ENCODE measurements around the gene FOXE1.

FOXE1 gene

DNA sequence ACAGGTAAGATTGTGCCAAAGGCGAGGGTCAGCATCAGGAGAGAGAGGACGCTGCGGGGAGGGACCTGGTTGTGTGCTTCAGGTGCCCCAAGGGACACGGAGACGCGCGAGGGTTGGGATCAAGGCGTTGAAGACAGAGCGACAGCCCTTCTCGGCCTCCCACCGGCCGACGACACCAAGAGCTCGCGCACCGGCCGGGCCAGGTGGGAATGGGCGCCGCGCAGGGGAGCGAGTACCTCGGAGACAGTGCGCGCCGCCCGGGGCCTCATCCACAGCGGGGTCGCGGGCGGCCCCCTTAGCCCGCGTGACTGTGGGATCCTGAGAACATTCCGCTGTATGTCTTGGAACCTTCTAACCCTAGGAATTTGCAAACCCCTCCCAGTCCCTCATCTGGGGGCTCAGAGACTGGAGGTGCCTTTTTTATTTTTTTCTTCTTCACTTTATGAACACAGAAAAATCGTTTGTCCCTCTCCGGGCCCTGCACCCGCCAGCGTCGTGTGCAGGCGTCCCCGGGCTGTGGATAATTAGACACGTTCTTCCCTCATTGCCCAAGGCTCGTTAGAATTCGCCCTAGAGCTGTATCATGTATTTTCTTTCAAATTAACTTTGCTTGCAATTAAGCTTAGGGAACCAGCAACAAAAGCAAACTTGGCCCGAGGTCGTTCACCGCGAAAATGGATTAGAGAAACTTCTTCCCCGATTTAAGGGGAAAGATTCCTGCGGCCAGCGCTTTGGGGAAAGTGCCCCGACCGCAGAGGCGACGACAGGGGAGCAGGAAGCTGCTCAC, 4.8 kb downstream of the FOXE1 start:
- no peaks in the 10 kb centered on the region for H3K36me3 ChIP-seq (ENCODE audit: insufficient read depth, low read length)
- no peak overlapping the region for H3K4me2 ChIP-seq (ENCODE audit: low read length)
- H3K4me3 ChIP-seq (ENCODE audit: low read length), result no peak overlapping the region
- H3K9me3 ChIP-seq (replicated peaks; ENCODE audit: low read length), result no peaks in the 10 kb centered on the region
- no peak overlapping the region for H3K9ac ChIP-seq (ENCODE audit: low read depth, low read length)
- H3K4me1 ChIP-seq (ENCODE audit: control insufficient read depth, insufficient read depth, low read length), result peaks cover 9% of the 10 kb centered on the region
- peaks cover 95% of the 10 kb centered on the region for H3K27me3 ChIP-seq (ENCODE audit: control insufficient read depth, insufficient read depth, low read length)

DNA sequence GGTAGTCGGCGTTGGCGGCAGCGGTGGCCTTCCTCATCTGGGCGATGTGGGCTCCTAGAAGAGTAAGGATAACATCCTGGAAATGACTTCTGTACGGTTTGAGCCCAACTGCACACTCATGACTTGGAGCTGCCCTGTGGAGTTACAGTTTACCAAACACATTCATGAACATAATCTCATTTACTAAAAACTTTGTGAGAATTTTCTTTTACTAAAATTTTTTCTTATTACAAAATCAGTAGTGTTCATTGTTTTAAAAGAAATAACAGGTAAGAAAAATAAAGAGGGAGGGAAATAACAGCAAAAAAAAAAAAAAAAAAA, 5.3 kb downstream of the FOXE1 start:
- Histone ChIP-seq H3K4me2 (ENCODE audit: low read length) (no peak overlapping the region), H3K9me3 (replicated peaks; ENCODE audit: low read length) (no peaks in the 10 kb centered on the region), H3K4me3 (ENCODE audit: low read length) (no peak overlapping the region), H3K27me3 (ENCODE audit: control insufficient read depth, insufficient read depth, low read length) (peaks cover 96% of the 10 kb centered on the region), H3K36me3 (ENCODE audit: insufficient read depth, low read length) (no peaks in the 10 kb centered on the region), H3K9ac (ENCODE audit: low read depth, low read length) (no peak overlapping the region), H3K4me1 (ENCODE audit: control insufficient read depth, insufficient read depth, low read length) (peaks cover 6% of the 10 kb centered on the region)

DNA sequence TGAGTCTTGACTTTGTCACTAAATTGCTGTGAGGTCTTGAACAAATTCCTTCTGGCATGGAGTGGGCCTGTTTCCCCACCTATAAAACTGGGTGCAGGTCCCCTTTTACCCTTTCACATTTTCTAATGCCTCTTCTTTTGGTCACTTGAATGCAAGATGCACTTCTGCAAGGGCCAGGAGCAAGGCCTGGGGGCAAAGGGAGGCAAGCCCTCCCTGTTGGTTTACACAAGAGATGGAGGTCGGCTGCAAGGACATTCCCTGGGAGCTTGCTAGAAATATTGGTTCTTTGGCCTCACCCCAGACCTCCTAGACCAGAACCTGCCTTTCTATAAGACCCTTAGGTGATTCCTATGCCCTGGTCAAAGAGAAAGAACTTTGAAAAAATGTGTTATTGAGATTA, 5.8 kb downstream of the FOXE1 start:
- no peaks in the 10 kb centered on the region for H3K36me3 ChIP-seq (ENCODE audit: insufficient read depth, low read length)
- H3K27me3 ChIP-seq (ENCODE audit: control insufficient read depth, insufficient read depth, low read length), result peaks cover 97% of the 10 kb centered on the region
- peaks cover 3% of the 10 kb centered on the region for H3K4me1 ChIP-seq (ENCODE audit: control insufficient read depth, insufficient read depth, low read length)
- no peak overlapping the region for H3K9ac ChIP-seq (ENCODE audit: low read depth, low read length)
- H3K4me2 ChIP-seq (ENCODE audit: low read length), result no peak overlapping the region
- H3K4me3 ChIP-seq (ENCODE audit: low read length), result no peak overlapping the region
- H3K9me3 ChIP-seq (replicated peaks; ENCODE audit: low read length), result no peaks in the 10 kb centered on the region

DNA sequence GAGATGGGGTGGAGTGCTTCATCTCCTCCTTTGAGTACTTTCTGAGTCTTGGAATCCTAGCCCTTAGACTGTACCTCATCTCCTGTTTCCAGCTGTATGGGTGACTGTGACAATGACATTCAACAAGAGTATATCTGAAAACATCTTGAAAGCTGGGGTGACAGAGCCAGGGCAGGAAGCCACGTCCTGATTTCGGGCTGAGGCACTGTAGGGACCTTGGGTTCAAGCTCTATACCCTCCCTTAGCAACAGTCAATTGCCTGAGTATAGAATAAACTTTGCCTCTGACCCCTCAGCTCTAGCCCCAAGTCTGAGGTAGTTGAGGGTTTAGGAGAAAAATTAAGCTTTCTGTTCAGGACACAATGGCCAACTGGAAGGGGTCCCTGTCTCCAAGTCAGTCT, 6.3 kb downstream of the FOXE1 start:
- no peak overlapping the region for H3K4me2 ChIP-seq (ENCODE audit: low read length)
- H3K4me3 ChIP-seq (ENCODE audit: low read length), result no peak overlapping the region
- no peaks in the 10 kb centered on the region for H3K9me3 ChIP-seq (replicated peaks; ENCODE audit: low read length)
- peaks cover 97% of the 10 kb centered on the region for H3K27me3 ChIP-seq (ENCODE audit: control insufficient read depth, insufficient read depth, low read length)
- no peaks in the 10 kb centered on the region for H3K36me3 ChIP-seq (ENCODE audit: insufficient read depth, low read length)
- H3K4me1 ChIP-seq (ENCODE audit: control insufficient read depth, insufficient read depth, low read length), result no peaks in the 10 kb centered on the region
- H3K9ac ChIP-seq (ENCODE audit: low read depth, low read length), result no peak overlapping the region

DNA sequence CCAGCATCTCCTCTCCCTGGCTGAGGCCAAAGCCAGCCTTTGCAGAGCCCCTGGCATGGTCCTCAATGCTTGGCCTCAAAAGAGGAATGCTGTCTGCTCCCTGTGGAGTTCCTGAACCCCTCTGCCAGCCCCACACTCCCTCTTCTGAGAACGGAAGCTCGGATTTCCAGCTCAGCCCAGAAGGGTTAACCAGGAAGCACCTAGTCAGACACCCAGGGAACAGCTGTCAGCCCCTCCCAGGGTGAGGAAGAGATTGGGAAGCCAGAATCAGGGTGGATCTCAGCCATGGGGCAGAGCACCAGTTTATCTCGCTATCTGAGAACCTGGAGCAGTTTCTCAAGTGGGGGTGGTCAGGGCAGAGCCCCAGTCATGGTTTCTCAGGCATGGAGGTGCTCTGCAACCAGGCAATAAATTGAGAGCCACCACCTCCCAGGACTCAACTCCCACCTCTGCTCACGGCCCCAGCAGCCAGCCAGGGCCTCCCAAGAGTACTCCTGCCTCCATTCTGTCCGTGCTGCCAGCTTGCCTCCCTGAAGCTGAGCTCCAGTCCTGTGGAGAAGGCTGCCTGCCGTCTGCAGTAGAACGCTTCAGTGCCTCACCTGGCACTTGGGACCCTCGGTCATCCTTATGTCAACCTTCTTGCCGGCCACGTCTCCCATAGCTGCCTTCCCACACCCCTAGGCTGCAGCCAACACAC, 7.6 kb downstream of the FOXE1 start:
- Histone ChIP-seq H3K36me3 (ENCODE audit: insufficient read depth, low read length) (no peaks in the 10 kb centered on the region), H3K4me2 (ENCODE audit: low read length) (no peak overlapping the region), H3K4me3 (ENCODE audit: low read length) (no peak overlapping the region), H3K9ac (ENCODE audit: low read depth, low read length) (no peak overlapping the region), H3K27me3 (ENCODE audit: control insufficient read depth, insufficient read depth, low read length) (peaks cover 94% of the 10 kb centered on the region), H3K4me1 (ENCODE audit: control insufficient read depth, insufficient read depth, low read length) (no peaks in the 10 kb centered on the region), H3K9me3 (replicated peaks; ENCODE audit: low read length) (no peaks in the 10 kb centered on the region)

DNA sequence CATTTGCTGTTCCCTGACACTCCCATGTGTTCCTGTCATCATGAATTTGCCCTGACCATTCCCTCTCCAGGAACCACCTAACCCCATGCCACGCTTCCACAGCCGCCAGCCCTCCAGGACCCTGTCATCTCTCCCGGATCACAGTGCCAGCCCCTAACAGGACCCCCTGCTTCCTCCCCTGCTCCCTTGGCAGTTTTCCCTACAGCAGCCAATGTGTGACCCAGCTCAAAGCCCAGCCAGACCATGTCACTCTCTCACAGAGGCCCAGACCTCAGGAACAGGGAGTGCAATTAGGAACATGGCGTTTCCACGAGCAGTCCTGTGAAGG, 8.1 kb downstream of the FOXE1 start:
- Histone ChIP-seq H3K4me3 (ENCODE audit: low read length) (no peak overlapping the region), H3K9me3 (replicated peaks; ENCODE audit: low read length) (no peaks in the 10 kb centered on the region), H3K36me3 (ENCODE audit: insufficient read depth, low read length) (no peaks in the 10 kb centered on the region), H3K4me2 (ENCODE audit: low read length) (no peak overlapping the region), H3K27me3 (ENCODE audit: control insufficient read depth, insufficient read depth, low read length) (peaks cover 92% of the 10 kb centered on the region), H3K4me1 (ENCODE audit: control insufficient read depth, insufficient read depth, low read length) (no peaks in the 10 kb centered on the region), H3K9ac (ENCODE audit: low read depth, low read length) (no peak overlapping the region)

DNA sequence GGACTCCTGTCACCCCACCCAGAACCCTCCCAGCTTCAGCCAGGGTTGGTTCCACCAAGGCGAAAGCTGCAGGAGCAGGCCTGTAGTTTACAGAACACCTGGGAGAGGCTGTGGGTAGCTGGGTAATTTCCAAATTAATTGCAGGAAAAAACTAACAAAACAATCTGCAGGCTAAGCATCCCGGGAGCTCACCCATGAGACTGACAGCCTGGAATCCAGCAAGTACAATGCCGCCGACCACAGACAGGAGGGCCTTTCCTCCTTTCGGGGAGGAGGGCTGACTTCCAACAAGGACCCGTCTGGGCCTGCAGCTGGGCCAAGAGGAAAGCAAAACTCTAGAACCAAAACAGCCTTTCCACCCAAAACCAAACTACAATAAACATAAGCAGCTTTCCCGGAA, 10.3 kb downstream of the FOXE1 start:
- Histone ChIP-seq H3K36me3 (ENCODE audit: insufficient read depth, low read length) (no peaks in the 10 kb centered on the region), H3K4me2 (ENCODE audit: low read length) (no peak overlapping the region), H3K9ac (ENCODE audit: low read depth, low read length) (no peak overlapping the region), H3K4me3 (ENCODE audit: low read length) (no peak overlapping the region), H3K27me3 (ENCODE audit: control insufficient read depth, insufficient read depth, low read length) (peaks cover 70% of the 10 kb centered on the region), H3K9me3 (replicated peaks; ENCODE audit: low read length) (no peaks in the 10 kb centered on the region), H3K4me1 (ENCODE audit: control insufficient read depth, insufficient read depth, low read length) (no peaks in the 10 kb centered on the region)

DNA sequence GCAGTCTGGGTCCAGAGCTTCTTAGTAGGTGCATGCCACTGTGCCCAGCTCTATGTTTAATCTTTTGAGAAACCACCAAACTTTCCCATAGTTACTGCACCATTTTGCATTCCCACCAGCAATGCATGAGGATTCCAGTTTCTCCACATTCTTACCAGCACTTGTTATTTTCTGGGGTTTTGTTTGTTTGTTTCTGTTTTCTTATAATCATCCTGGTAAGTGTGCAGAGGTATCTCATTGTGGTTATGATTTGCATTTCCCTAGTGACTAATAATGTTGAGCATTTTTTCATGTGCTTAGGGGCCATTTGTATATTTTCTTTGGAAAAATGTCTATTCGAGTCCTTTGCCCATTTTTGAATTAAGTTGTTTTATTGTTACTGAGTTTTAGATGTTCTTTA, 11.4 kb downstream of the FOXE1 start:
- no peaks in the 10 kb centered on the region for H3K4me1 ChIP-seq (ENCODE audit: control insufficient read depth, insufficient read depth, low read length)
- H3K36me3 ChIP-seq (ENCODE audit: insufficient read depth, low read length), result no peaks in the 10 kb centered on the region
- no peaks in the 10 kb centered on the region for H3K9me3 ChIP-seq (replicated peaks; ENCODE audit: low read length)
- H3K4me2 ChIP-seq (ENCODE audit: low read length), result no peak overlapping the region
- no peak overlapping the region for H3K9ac ChIP-seq (ENCODE audit: low read depth, low read length)
- peaks cover 69% of the 10 kb centered on the region for H3K27me3 ChIP-seq (ENCODE audit: control insufficient read depth, insufficient read depth, low read length)
- H3K4me3 ChIP-seq (ENCODE audit: low read length), result no peak overlapping the region

DNA sequence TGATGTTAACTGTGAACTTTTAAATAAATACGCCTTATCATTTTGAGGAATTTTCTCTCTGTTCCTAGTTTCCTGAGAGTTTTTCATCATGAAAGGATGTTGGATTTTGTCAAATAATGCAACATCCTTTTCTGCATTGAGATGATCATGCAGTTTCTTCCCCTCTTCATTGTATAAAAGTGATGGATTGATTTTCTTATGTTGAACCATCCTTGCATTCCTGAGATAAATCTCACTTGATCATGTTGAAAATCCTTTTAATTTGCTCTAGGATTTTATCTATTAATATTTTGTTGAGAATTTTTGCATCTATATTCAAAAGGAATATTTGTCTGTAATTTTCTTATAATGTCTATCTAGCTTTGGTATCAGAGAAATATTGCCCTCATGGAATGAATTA, 13.3 kb downstream of the FOXE1 start:
- H3K4me1 ChIP-seq (ENCODE audit: control insufficient read depth, insufficient read depth, low read length), result no peaks in the 10 kb centered on the region
- peaks cover 60% of the 10 kb centered on the region for H3K27me3 ChIP-seq (ENCODE audit: control insufficient read depth, insufficient read depth, low read length)
- no peak overlapping the region for H3K4me3 ChIP-seq (ENCODE audit: low read length)
- no peaks in the 10 kb centered on the region for H3K9me3 ChIP-seq (replicated peaks; ENCODE audit: low read length)
- H3K9ac ChIP-seq (ENCODE audit: low read depth, low read length), result no peak overlapping the region
- H3K4me2 ChIP-seq (ENCODE audit: low read length), result no peak overlapping the region
- no peaks in the 10 kb centered on the region for H3K36me3 ChIP-seq (ENCODE audit: insufficient read depth, low read length)

DNA sequence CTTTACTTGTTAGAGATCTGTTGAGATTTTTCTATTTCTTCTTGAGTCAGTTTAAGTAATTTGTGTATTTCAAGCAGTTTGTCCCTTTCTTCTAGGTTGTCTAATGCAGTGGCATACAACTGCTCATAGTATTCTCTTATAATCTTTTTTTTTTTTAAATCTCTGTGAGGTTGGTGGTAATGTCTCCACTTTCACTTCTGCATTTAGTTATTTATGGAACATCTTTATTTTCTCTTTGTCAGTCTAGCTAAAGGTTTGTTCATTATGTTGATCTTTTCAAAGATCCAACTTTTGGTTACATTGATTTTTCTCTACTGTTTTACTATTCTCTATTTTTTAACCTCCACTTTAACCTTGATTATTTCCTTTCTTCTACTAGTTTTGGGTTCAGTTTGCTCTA, 13.8 kb downstream of the FOXE1 start:
- Histone ChIP-seq H3K9ac (ENCODE audit: low read depth, low read length) (no peak overlapping the region), H3K4me2 (ENCODE audit: low read length) (no peak overlapping the region), H3K36me3 (ENCODE audit: insufficient read depth, low read length) (no peaks in the 10 kb centered on the region), H3K4me3 (ENCODE audit: low read length) (no peak overlapping the region), H3K27me3 (ENCODE audit: control insufficient read depth, insufficient read depth, low read length) (peaks cover 58% of the 10 kb centered on the region), H3K4me1 (ENCODE audit: control insufficient read depth, insufficient read depth, low read length) (no peaks in the 10 kb centered on the region), H3K9me3 (replicated peaks; ENCODE audit: low read length) (no peaks in the 10 kb centered on the region)

DNA sequence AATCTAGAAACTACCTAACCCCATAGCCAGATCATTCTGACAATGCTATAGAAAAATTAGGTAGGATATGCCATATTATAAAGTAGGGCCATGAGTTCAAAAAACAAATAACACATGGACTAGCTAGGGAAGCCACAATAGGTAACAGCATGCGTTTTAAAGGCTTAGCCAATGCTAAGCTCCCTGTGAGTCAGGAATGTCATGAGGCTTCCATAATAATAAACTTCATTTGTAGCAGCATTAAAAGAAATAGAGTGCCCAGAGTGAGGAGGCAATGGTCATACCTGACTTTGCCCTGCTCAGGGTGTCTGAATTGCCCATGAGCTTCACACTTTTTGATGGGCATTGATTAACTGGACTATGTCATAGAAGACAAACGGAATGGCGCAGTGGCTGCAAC, 15.8 kb downstream of the FOXE1 start:
- H3K27me3 ChIP-seq (ENCODE audit: control insufficient read depth, insufficient read depth, low read length), result peaks cover 38% of the 10 kb centered on the region

DNA sequence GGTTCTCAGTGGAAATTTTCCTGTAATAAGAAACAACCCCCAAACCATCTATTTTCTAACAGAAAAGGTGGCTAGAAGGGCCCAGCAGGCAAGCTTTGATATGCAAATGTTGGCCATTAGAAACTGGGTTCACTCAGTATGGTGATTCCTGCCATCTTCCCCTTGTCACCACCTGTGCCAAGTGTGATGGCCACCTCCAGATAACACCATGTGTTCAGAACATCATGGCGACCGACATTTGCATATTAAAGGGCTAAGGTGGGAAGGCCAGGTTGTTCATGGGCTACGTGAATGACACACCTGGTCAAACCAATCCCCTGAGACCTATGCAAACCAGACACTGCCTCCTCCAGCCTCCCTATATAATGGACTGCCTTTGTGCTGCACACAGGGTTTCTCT, 20.4 kb downstream of the FOXE1 start:
- Histone ChIP-seq H3K9me3 (replicated peaks; ENCODE audit: low read length) (no peaks in the 10 kb centered on the region), H3K9ac (ENCODE audit: low read depth, low read length) (no peak overlapping the region), H3K27me3 (ENCODE audit: control insufficient read depth, insufficient read depth, low read length) (peaks cover 20% of the 10 kb centered on the region), H3K4me3 (ENCODE audit: low read length) (no peak overlapping the region), H3K4me1 (ENCODE audit: control insufficient read depth, insufficient read depth, low read length) (peaks cover 15% of the 10 kb centered on the region), H3K4me2 (ENCODE audit: low read length) (no peak overlapping the region), H3K36me3 (ENCODE audit: insufficient read depth, low read length) (no peaks in the 10 kb centered on the region)

More for the DNA sequence above, 15.8 kb downstream of the FOXE1 start:
- Histone ChIP-seq H3K4me3 (ENCODE audit: low read length) (no peak overlapping the region), H3K4me1 (ENCODE audit: control insufficient read depth, insufficient read depth, low read length) (no peaks in the 10 kb centered on the region), H3K4me2 (ENCODE audit: low read length) (no peak overlapping the region), H3K9me3 (replicated peaks; ENCODE audit: low read length) (no peaks in the 10 kb centered on the region), H3K36me3 (ENCODE audit: insufficient read depth, low read length) (no peaks in the 10 kb centered on the region), H3K9ac (ENCODE audit: low read depth, low read length) (no peak overlapping the region)
